ENCODE results near the gene SLC51A.
A peak's percentile ranks its signal among the peaks of the same experiment; 100 is the strongest.

The SLC51A gene

GRCh38 chr3:196189566-196190347 lies 26.6 kb upstream of the SLC51A start:
- H3K27ac Mint-ChIP-seq, result no peak overlapping the region
- H3K9me3 Mint-ChIP-seq, result no peaks in the 10 kb centered on the region
- no peak for TF ChIP-seq CTCF (IDR thresholded peaks at IDR 0.05; ENCODE audit: unreplicated experiment in 3 of 3)
- no peak overlapping the region for H3K4me3 Mint-ChIP-seq
- H3K27me3 Mint-ChIP-seq (ENCODE audit: low read depth), result peaks cover 5% of the 10 kb centered on the region
- peaks cover 10% of the 10 kb centered on the region for H3K4me1 Mint-ChIP-seq
- H3K36me3 Mint-ChIP-seq (ENCODE audit: low read depth), result no peaks in the 10 kb centered on the region

GRCh38 chr3:196192036-196192523 lies 24.3 kb upstream of the SLC51A start:
- TF ChIP-seq CTCF (IDR thresholded peaks at IDR 0.05; ENCODE audit: unreplicated experiment in 3 of 3), result no peak
- Mint-ChIP-seq H3K27me3 (ENCODE audit: low read depth) (no peaks in the 10 kb centered on the region), H3K4me3 (no peak overlapping the region), H3K9me3 (no peaks in the 10 kb centered on the region), H3K27ac (no peak overlapping the region), H3K4me1 (peaks cover 2% of the 10 kb centered on the region), H3K36me3 (ENCODE audit: low read depth) (no peaks in the 10 kb centered on the region)

- Mint-ChIP-seq H3K27ac (peak overlapping the region in 1 of 3 experiments; percentile 10), H3K27me3 (ENCODE audit: low read depth) (no peaks in the 10 kb centered on the region), H3K9me3 (no peaks in the 10 kb centered on the region), H3K4me1 (no peaks in the 10 kb centered on the region), H3K36me3 (ENCODE audit: low read depth) (no peaks in the 10 kb centered on the region), H3K4me3 (no peak overlapping the region)
- no peak for TF ChIP-seq CTCF (IDR thresholded peaks at IDR 0.05; ENCODE audit: unreplicated experiment in 3 of 3)
These were observed 23.7 kb upstream of the SLC51A start for GRCh38 chr3:196192524-196193051.

GRCh38 chr3:196193133-196193735 lies 23.1 kb upstream of the SLC51A start:
- Mint-ChIP-seq H3K4me3 (no peak overlapping the region), H3K9me3 (no peaks in the 10 kb centered on the region), H3K4me1 (no peaks in the 10 kb centered on the region), H3K36me3 (ENCODE audit: low read depth) (no peaks in the 10 kb centered on the region), H3K27ac (peak overlapping the region in 1 of 3 experiments; percentile 8), H3K27me3 (ENCODE audit: low read depth) (no peaks in the 10 kb centered on the region)
- TF ChIP-seq CTCF (IDR thresholded peaks at IDR 0.05; ENCODE audit: unreplicated experiment in 3 of 3), result no peak

- H3K27ac Mint-ChIP-seq, result no peak overlapping the region
- H3K4me1 Mint-ChIP-seq, result no peaks in the 10 kb centered on the region
- no peaks in the 10 kb centered on the region for H3K36me3 Mint-ChIP-seq (ENCODE audit: low read depth)
- peaks cover under 1% of the 10 kb centered on the region for H3K27me3 Mint-ChIP-seq (ENCODE audit: low read depth)
- no peak for TF ChIP-seq CTCF (IDR thresholded peaks at IDR 0.05; ENCODE audit: unreplicated experiment in 3 of 3)
- no peaks in the 10 kb centered on the region for H3K9me3 Mint-ChIP-seq
- no peak overlapping the region for H3K4me3 Mint-ChIP-seq
These were observed 22.4 kb upstream of the SLC51A start for GRCh38 chr3:196193736-196194541.
